Choroid plexus epithelial cell (primary cell): ENCODE measurements around the gene AP5S1.
A peak's percentile ranks its signal among the peaks of the same experiment; 100 is the strongest.

ENCODE experiments used
- DNase-seq: peaks from one replicate; pipeline ENCODE4 v3.0.0-alpha.2; 2010; ENCODE audit warnings: low read depth
- H3K4me3 ChIP-seq: 2 replicates; pipeline ENCODE4 v1.5.1; 2011; ENCODE audit warnings: low read depth, mild to moderate bottlenecking, control low read depth, low read length, moderate library complexity
- TF ChIP-seq, protein P1 (sequence below): conservative IDR thresholded peaks from 2 replicates; pipeline ENCODE4 v1.5.1; 2011; ENCODE audit warnings: low read depth, mild to moderate bottlenecking, control low read depth, inconsistent platforms, low read length, moderate library complexity

AP5S1 gene

GRCh38 chr20:3869839-3870634, 49.7 kb downstream of the AP5S1 start:
- TF ChIP-seq, protein P1, sequence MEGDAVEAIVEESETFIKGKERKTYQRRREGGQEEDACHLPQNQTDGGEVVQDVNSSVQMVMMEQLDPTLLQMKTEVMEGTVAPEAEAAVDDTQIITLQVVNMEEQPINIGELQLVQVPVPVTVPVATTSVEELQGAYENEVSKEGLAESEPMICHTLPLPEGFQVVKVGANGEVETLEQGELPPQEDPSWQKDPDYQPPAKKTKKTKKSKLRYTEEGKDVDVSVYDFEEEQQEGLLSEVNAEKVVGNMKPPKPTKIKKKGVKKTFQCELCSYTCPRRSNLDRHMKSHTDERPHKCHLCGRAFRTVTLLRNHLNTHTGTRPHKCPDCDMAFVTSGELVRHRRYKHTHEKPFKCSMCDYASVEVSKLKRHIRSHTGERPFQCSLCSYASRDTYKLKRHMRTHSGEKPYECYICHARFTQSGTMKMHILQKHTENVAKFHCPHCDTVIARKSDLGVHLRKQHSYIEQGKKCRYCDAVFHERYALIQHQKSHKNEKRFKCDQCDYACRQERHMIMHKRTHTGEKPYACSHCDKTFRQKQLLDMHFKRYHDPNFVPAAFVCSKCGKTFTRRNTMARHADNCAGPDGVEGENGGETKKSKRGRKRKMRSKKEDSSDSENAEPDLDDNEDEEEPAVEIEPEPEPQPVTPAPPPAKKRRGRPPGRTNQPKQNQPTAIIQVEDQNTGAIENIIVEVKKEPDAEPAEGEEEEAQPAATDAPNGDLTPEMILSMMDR = no peak
- no peak overlapping the region for H3K4me3 ChIP-seq
- DNase-seq = no peak

DNA sequence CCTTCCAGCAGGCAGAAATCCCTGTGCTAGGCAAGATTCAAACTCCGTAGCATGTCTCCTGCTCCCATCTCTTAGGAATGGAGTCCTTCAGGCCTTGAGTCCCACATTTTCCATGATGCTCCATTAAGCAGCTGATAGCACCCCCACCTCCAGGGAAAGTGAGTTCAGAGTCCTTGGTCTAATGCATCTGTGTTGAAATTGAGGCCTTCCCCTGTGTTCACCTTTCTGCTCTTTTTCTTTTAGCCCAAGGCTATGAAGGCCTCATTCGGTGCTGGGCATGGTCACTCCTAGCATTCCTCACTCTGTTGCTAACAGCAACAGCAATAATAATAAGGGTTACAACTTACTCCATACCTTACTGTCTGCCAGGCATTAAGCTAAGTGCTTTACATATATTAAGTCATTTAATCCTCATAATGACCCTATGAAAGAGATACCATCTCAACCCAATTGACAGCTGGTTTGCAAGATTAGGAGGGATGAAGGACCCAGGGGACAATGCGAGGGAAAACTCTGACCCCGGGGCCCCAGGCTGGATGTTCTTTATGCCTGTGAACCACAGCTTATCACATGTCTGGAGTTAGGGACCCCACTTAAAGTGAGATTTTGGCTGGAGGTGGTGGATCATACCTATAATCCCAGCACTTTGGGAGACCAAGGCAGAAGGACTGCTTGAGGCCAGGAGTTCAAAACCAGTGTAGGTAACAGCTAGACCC, 51.4 kb downstream of the AP5S1 start:
- DNase-seq = peak; percentile 50
- no peak overlapping the region for H3K4me3 ChIP-seq
- TF ChIP-seq, protein P1 = no peak

GRCh38 chr20:3873507-3873906, 53.2 kb downstream of the AP5S1 start:
- TF ChIP-seq, protein P1 = no peak
- no peak overlapping the region for H3K4me3 ChIP-seq

GRCh38 chr20:3874194-3874844, 54.0 kb downstream of the AP5S1 start:
- no peak overlapping the region for H3K4me3 ChIP-seq
- peak; percentile 37 for DNase-seq

More at GRCh38 chr20:3873507-3873906, 53.2 kb downstream of the AP5S1 start:
- no peak for DNase-seq

DNA sequence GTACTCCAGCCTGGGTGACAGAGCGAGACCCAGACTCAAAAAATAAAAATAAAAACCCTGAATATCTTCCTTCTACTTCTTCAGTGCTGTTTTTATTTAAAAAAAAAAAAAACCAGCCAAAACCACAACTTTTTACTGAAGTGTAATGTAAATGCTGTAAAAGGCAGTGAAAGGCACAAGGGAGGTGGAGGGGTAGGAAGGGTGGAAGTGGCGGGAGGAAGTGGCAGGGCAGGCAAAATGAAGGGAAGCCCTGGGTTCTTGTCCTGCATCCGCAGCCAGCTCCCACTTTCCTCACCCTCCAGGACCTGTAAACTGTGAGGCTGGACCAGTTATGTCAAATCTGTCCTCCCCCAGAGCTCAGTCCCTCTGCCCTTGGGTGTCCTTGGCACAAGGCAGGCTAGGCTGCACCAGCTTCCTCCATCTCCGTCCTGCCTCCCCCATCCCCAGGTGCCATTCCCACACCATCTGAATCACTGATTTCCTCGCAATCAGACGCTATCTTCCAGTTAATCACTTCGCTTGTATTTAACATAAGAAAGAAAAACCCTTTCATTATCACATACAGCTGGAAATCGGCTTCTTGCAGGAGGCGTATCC, 55.1 kb downstream of the AP5S1 start:
- no peak overlapping the region for H3K4me3 ChIP-seq
- TF ChIP-seq, protein P1 = no peak
- no peak for DNase-seq

More at GRCh38 chr20:3874194-3874844, 54.0 kb downstream of the AP5S1 start:
- TF ChIP-seq, protein P1 = no peak

DNA sequence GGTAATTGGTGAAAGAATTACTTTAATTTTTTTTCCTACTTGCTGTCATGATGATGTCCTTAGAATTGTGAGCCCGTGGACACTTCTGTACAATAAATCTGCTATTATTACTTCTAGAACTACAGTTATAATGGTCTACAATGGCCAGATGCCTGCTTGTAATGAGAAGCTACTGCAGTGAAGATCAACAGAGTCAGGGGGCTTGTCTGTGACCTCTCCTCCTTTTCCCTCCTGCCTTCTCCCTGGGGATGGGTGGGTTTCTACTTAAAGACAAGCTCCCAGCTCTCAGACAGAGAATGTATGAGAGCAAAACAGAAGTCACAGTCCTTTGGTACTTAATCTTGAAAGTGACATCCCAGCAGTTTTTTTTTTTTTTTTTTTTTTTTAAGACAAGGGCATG, 55.7 kb downstream of the AP5S1 start:
- DNase-seq = no peak
- TF ChIP-seq, protein P1 = no peak
- H3K4me3 ChIP-seq = no peak overlapping the region
